Sigmoid colon (tissue), 7 donors: ENCODE measurements around the gene SEMA3F. TPM values are rescaled to one million over a fixed set of nuclear protein-coding genes. Genes with fewer than 3 reads are reported as not detected.

Experiments used
- DNase-seq: peaks from one replicate; pipeline ENCODE4 v3.0.0-alpha.2; 2019
- H3K27ac ChIP-seq, 4 donors: fragments of 200-600 bp; sonication (generic); one replicate each; pipeline ENCODE4 v1.5.1; 2016 to 2019; ENCODE audit warnings: mild to moderate bottlenecking in 1 of 4
- H3K27me3 ChIP-seq, 3 donors: fragments of 200-600 bp; sonication (generic); one replicate each; pipeline ENCODE4 v1.5.1; 2019; ENCODE audit warnings: mild to moderate bottlenecking in 1 of 3
- H3K36me3 ChIP-seq, 4 donors: fragments of 200-600 bp; sonication (generic); one replicate each; pipeline ENCODE4 v1.5.1; 2016 to 2019
- H3K4me1 ChIP-seq, 4 donors: fragments of 200-600 bp; sonication (generic); one replicate each; pipeline ENCODE4 v1.5.1; 2017 to 2019
- H3K4me3 ChIP-seq, 4 donors: fragments of 200-600 bp; sonication (generic); one replicate each; pipeline ENCODE4 v1.5.1; 2017 to 2019; ENCODE audit warnings: mild to moderate bottlenecking in 2 of 4, moderate library complexity in 1 of 4
- H3K9me3 ChIP-seq, 4 donors: fragments of 200-600 bp in 3 of 4; sonication (generic) in 3 of 4; one replicate each; pipeline versions ENCODE4 v1.5.1 to v1.6.1; 2013 to 2019
- CTCF ChIP-seq, 4 experiments: fragments of 450-650 bp in 3 of 4; fragments of 200-600 bp in 1 of 4; IDR thresholded peaks; one replicate each; pipeline ENCODE4 v1.5.1; 2016 to 2019; ENCODE audit warnings: antibody characterized with exemption in 4 of 4, mild to moderate bottlenecking in 3 of 4, moderate library complexity in 2 of 4
- EP300 ChIP-seq, 4 donors: sonication (generic); formaldehyde crosslinking; IDR thresholded peaks; one replicate each; pipeline ENCODE4 v1.6.1; 2017; ENCODE audit warnings: antibody characterized with exemption in 4 of 4
- POLR2A ChIP-seq, 2 donors: fragments of 450-650 bp; IDR thresholded peaks; one replicate each; pipeline ENCODE4 v1.6.1; 2016; ENCODE audit warnings: antibody characterized with exemption in 2 of 2, mild to moderate bottlenecking in 2 of 2, moderate library complexity in 2 of 2
- POLR2AphosphoS5 ChIP-seq, 4 donors: sonication (generic); formaldehyde crosslinking; IDR thresholded peaks; one replicate each; pipeline ENCODE4 v1.6.1; 2017; ENCODE audit warnings: antibody characterized with exemption in 4 of 4
- WGBS, 2 donors: extraction: QIAGEN DNeasy Blood & Tissue Kit; methylation state at CpG; one replicate each; pipeline ENCODE4 v1.1.7; 2013; 5-methylcytosine and 5-hydroxymethylcytosine counted together
- intact Hi-C: fragments of 100-400 bp; cut with DNase I; formaldehyde crosslinking; loops from one replicate; pipeline ENCODE4 v1.15.1; 2023
- polyA plus RNA-seq, 3 donors: library from polyadenylated mRNA; stranded (reverse); fragments of 200-250 nt; gene quantifications; one replicate each; pipeline ENCODE4 v1.2.3, GENCODE V29; 2013
- total RNA-seq, 4 donors: library from RNA; depleted of rRNA; stranded (reverse); fragments of >200 nt; gene quantifications; one replicate each; pipeline ENCODE4 v1.1.0, GENCODE V29; 2016
- donor health status: healthy with polysubstance abuse.
- donor health status: Bipolar disorder and iron deficiency.
- donor health status: healthy.

SEMA3F gene
- total and polyA plus RNA-seq, 7 donors, result 0.60 to 12.3 (median 7.5) TPM

DNA sequence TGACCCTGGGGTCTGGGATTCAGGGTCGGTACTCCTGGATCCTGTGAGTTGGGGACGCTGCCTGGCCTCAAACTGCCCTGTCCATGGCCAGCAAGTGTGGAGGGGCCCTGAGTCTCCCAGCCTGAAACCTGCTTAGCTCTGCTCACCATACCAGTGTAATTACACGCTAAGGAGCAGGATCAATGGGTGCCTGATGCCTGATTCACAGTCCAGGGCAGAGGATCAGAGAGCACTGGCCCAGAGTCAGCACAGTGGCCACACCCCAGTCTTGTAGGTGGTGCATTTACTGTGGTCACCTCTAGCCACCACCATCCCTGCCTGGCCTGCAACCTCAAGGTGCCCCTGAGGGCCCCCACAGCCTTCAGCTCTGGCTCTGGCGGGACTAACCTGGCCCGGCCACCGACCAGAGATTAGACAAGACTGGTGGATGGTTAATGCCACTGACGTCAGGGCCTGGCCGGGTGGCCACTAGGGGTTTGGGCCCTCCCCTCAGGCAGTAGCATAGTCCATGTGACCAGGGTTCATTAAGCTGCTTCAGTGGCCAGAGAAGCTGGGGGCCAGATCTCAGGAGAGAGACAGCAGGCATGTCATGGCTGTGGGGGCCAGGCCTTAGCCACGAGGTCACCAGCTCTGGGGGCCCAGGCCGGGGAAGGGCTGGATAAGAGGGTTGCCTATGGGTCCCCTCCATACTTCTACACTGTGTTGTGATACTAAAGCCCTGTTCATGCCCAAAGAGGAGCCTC, 46.6 kb downstream of the SEMA3F start:
- intact Hi-C loops, result no loop called here
- Histone ChIP-seq H3K27ac (no peak overlapping the region), H3K4me1 (peaks cover 0 to 16% (median 15%) of the 10 kb centered on the region in 4 donors), H3K36me3 (no peaks in the 10 kb centered on the region), H3K4me3 (no peak overlapping the region), H3K27me3 (peaks cover 28 to 78% (median 67%) of the 10 kb centered on the region in 3 donors), H3K9me3 (no peaks in the 10 kb centered on the region)
- no peak for DNase-seq
- TF ChIP-seq CTCF (IDR thresholded peaks at IDR 0.05) (no peak), EP300 (IDR thresholded peaks at IDR 0.05) (no peak), POLR2AphosphoS5 (IDR thresholded peaks at IDR 0.05) (no peak), POLR2A (IDR thresholded peaks at IDR 0.05) (no peak)
- WGBS, 2 donors, result 84% methylated on average over 10 of the region's 10 CpGs

- DNase-seq, result no peak
- intact Hi-C loops, result no loop called here
- no peak overlapping the region for H3K4me3 ChIP-seq
- H3K9me3 ChIP-seq, result no peaks in the 10 kb centered on the region
- H3K36me3 ChIP-seq, result no peaks in the 10 kb centered on the region
- H3K27me3 ChIP-seq, result peaks cover 28 to 84% (median 68%) of the 10 kb centered on the region in 3 donors
- no peak overlapping the region for H3K27ac ChIP-seq
- peaks cover 0 to 16% (median 15%) of the 10 kb centered on the region in 4 donors for H3K4me1 ChIP-seq
- no peak for TF ChIP-seq CTCF (IDR thresholded peaks at IDR 0.05)
- no peak for TF ChIP-seq POLR2A (IDR thresholded peaks at IDR 0.05)
- TF ChIP-seq EP300 (IDR thresholded peaks at IDR 0.05), result no peak
- TF ChIP-seq POLR2AphosphoS5 (IDR thresholded peaks at IDR 0.05), result no peak
- WGBS, 2 donors, result 83 to 87% methylated on average over 16 of the region's 16 CpGs
Measured at GRCh38 chr3:50202353-50203112, 47.4 kb downstream of the SEMA3F start.

DNA sequence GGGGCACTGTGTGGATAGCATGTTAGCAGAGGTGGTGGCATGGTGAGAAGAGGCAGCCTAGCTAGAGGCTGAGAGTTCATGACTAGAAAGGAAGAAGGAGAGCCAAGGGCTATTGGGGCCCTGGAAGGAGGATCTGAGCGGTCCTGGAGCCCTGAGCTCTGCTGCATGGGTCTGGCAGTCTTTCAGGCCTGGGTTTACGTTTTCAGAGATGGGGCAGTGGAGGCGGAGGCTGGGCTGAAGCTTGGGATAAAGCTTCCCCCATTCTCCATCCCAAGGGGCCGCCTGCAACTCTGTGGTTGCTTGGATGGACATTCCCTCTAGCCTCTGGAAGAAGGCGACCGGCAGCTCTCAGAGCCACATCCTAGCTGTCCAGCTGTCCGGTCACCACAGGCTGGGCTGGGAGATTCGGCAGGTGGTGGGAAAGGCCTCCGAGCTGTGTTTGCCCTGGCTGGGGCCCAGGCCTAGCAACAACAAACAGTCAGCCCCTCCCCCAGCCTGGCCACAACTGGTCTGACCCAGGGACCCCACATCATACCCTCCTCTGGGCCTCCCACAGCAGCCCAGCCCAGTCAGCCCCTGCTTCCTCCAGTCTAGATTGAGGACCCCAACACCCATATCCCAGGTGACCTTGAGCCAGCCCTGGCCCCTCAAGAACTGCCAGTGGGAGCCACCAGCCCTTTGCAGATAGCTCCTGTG, 48.1 kb downstream of the SEMA3F start:
- H3K9me3 ChIP-seq, result no peaks in the 10 kb centered on the region
- DNase-seq, result no peak
- intact Hi-C loops, result no loop called here
- WGBS, 2 donors, result 69 to 82% methylated on average over 9 of the region's 9 CpGs
- H3K4me1 ChIP-seq, result peaks cover 0 to 16% (median 15%) of the 10 kb centered on the region in 4 donors
- peaks cover 28 to 84% (median 68%) of the 10 kb centered on the region in 3 donors for H3K27me3 ChIP-seq
- no peak overlapping the region for H3K27ac ChIP-seq
- H3K4me3 ChIP-seq, result no peak overlapping the region
- TF ChIP-seq EP300 (IDR thresholded peaks at IDR 0.05) (no peak), POLR2AphosphoS5 (IDR thresholded peaks at IDR 0.05) (no peak), CTCF (IDR thresholded peaks at IDR 0.05) (no peak)
- H3K36me3 ChIP-seq, result no peaks in the 10 kb centered on the region

- no peak for DNase-seq
- 61 to 73% methylated on average over 12 of the region's 12 CpGs for WGBS, 2 donors
- TF ChIP-seq CTCF (IDR thresholded peaks at IDR 0.05) (no peak), EP300 (IDR thresholded peaks at IDR 0.05) (no peak), POLR2A (IDR thresholded peaks at IDR 0.05) (no peak), POLR2AphosphoS5 (IDR thresholded peaks at IDR 0.05) (no peak)
- Histone ChIP-seq H3K4me1 (peaks cover 0 to 16% (median 15%) of the 10 kb centered on the region in 4 donors), H3K9me3 (no peaks in the 10 kb centered on the region), H3K36me3 (no peaks in the 10 kb centered on the region), H3K27me3 (peaks cover 28 to 77% (median 68%) of the 10 kb centered on the region in 3 donors), H3K27ac (no peak overlapping the region), H3K4me3 (no peak overlapping the region)
- intact Hi-C loops, result no loop called here
Measured at GRCh38 chr3:50203809-50204803, 49.0 kb downstream of the SEMA3F start.
